Diencephalon (tissue), 1 donor: ENCODE measurements around the gene NKG7. TPM values are rescaled to one million over a fixed set of nuclear protein-coding genes. Genes with fewer than 3 reads are reported as not detected.

Experiments
- total RNA-seq: library from RNA; depleted of rRNA; stranded (reverse); fragments of >200 nt; gene quantifications from one replicate; pipeline ENCODE4 v1.2.3, GENCODE V29; 2014

The NKG7 gene
- 0.46 TPM for total RNA-seq

DNA sequence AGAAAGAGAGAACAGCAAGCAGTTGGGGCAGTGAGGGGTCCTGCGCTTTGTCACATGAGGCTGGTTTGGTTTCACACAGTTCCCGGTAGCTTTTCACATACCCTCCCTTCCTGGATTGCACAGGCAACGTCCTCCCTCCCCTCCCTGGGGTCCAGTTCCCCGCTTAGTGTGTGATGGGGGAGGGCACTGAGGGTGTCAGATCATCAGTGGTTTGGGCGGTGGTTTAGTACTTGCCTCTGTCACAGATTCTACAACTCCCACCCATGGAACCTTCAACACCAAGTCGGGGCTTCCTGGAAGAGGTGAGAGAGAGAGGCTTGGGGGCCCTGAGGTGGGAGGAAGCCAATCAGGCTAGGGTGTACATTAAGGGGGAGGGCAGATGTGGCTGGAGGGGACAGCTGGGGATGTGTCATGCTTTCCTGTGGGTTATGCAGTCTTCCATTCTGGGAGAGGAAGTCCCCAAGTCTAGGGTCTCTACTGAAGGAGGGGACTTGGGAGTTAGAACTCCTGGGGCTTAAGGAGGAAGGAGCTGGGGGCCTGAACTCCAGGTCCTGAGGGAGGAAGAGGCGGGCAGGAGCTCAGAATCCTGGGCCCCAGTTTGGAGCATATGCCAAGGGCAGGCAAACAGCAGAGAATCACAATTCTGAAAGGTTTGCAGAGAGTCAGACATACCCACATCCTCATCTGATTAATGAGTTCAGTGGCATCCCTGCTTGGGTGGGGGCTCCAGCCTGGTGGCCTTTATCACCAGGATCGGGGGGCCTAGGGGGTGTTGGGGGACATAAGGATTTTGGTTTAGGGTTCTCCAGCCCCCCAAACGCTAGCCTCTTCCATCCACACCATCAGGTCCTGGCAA lies at the start of gene NKG7:
Gene NKG7, minus strand, starts transcription at position 6 of the 856 bp plus-strand sequence. CDS start 119 bp downstream, outside the sequence.

DNA sequence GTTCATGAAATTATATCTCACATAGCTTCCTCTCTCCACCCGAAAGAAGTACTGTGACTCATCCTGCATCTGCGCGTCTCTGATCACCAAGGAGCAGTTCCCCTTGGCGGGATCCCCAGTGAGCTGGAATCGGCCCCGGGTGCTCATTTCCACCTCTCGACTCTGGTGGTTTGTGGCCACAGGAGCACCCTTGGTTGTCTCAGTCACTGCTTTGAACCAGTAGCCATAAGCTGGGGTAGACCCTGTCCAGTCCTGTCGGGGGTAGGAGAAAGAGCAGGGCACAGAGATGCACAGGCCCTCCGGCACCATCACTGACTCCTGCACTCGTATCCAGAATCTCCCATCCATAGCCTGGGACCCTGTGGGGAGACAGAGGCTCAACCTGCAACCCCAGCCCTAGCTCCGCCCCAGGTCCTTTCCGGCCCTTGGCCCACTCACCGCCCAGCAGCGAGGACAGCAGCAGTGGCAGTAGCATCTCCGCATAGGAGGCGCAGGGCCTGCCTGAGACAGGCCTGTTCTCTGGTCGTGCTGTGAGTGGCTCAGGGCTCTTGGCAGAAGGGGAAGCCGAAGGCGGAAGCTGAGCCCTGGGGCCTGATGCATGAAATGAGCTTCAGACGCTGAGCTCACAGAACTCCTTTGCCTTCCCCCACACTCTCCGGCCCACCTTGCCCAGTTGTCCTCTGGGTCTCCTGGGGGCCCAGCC lies 44.8 kb upstream of the NKG7 start, which contains the start of gene SIGLEC10:
Gene SIGLEC10, minus strand, starts transcription at position 536 of the 703 bp plus-strand sequence. Its CDS starts 61 bp downstream, at position 475.

DNA sequence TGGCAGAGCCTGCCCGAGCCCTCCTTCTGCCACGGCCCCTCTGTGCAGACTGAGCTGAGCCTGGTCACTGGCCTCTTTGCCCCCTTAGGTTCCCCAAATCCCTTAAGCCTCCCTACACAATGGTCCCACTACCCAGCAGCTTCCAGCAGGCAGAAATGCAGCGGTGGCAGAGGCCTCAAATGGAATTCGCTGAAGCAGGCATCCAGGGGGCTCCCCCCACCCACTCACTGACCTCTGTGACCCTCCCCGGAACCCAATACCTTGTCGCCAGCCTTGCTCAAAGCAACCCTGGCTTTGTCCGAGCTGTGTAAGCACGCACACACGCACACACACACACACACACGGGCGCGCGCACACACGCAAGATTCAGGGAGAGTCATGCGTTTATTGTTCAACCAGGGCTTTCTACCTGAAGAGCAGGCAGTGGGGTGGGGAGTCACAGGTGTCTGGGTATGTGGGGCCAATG lies 15.5 kb upstream of the NKG7 start, which contains the start of gene LIM2:
Gene LIM2, minus strand, starts transcription at position 51 of the 466 bp plus-strand sequence. CDS start 531 bp downstream, outside the sequence.

DNA sequence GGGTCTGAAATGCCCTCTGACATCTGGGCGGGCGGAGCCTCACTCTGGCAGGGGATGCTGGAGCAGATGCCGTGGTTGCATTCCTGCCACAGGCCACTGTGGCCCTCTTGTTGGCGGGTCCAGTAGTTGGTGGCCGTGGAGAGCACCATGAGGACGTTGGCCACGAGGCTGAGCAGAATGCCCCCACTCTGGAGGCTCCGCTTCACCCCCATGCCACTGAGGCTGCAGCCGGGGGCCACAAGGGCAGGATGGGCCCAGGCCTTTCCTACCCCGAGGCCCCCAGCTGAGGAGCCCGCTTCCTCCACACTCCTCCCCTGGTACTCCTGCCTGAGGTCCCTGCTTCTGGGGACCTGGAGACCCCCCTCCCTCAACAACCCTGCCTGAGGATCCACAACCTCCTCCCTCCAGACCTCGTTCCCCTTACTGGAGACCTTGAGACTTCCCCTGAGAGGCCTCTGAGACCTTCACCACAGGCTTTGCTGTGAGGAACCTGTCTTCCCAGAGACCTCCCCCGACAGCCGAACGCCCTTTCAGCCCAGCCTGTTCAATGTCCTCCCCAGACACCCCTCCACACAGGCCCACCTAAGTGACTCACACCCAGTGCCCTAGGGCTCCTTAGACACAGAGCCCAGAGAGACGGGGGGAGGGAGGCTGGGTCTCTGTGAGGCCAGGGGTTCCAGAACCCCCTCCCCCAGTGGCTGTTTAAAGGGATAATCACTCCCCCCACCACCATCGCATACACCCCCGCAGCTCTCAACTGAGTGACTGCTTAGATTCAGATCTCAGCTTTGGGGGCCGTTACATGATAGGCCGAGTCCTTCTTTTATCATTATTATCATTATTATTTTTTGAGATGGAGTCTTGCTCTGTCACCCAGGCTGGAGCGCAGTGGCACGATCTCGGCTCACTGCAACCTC lies 3.8 kb downstream of the NKG7 start, which contains the start of gene CLDND2:
Gene CLDND2, minus strand, starts transcription at position 638 of the 917 bp plus-strand sequence. Its CDS starts 426 bp downstream, at position 212.

GRCh38 chr19:51365965-51366388 lies 6.5 kb downstream of the NKG7 start, which contains the start of gene ETFB:
TSS of gene ETFB (minus strand) at chr19:51366388. CDS start at chr19:51366326, 62 bp downstream.

DNA sequence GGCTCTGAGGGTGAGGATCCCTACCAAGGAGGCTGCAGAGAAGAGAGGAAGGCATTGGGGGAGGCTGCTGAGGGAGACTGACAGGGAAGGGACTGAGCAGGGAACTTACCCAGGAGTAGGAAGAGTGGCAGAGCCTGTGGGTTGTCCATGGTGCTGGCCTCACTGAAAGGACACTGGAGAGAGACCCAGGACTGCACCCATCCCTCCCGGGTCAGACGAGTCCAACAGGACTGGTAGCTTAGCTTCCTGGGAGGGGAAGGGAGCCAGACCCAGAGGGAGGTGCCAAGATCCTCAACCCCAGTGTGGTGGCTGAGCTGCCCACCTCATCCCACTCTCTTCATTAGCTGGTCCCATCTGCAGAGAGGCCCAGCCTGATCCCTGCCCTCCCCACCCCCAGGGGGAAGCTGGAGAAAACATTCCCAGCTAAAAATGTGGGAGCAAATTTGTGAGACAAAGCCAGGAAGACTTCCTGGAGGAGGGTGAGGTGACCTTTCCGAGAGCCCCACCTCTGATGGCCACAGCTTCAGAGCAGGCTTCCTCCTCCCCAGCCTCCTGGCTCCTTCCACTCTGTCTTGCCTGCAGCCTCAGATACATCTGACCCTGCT lies 30.4 kb downstream of the NKG7 start, which contains the start of gene VSIG10L:
Gene VSIG10L, minus strand, starts transcription at position 164 of the 605 bp plus-strand sequence. Its CDS starts 15 bp downstream, at position 149.

Other genes with a start within 250 kb of the NKG7 start
- gene SIGLEC9, start 247.7 kb downstream of the NKG7 start, total RNA-seq: 0.69 TPM
- gene SIGLEC7, start 230.4 kb downstream of the NKG7 start, total RNA-seq: 0.46 TPM
- 0.23 TPM for gene CD33, start 147.6 kb downstream of the NKG7 start, total RNA-seq
- gene SIGLECL1, start 121.6 kb downstream of the NKG7 start, total RNA-seq: not detected
- gene IGLON5, start 61.0 kb downstream of the NKG7 start, total RNA-seq: 9.5 TPM
- 1.6 TPM for gene VSIG10L, start 30.5 kb downstream of the NKG7 start, total RNA-seq
- 54.9 TPM for gene ETFB, start 6.3 kb downstream of the NKG7 start, total RNA-seq
- gene CLDND2, start 3.7 kb downstream of the NKG7 start, total RNA-seq: not detected
- gene LIM2, start 15.3 kb upstream of the NKG7 start, total RNA-seq: not detected
- gene C19orf84, start 17.9 kb upstream of the NKG7 start, total RNA-seq: not detected
- 3.0 TPM for gene SIGLEC10, start 45.0 kb upstream of the NKG7 start, total RNA-seq
- 2.3 TPM for gene SIGLEC8, start 85.8 kb upstream of the NKG7 start, total RNA-seq
- gene CEACAM18, start 105.9 kb upstream of the NKG7 start, total RNA-seq: not detected
- not detected for gene SIGLEC12, start 129.1 kb upstream of the NKG7 start, total RNA-seq
- gene SIGLEC6, start 159.0 kb upstream of the NKG7 start, total RNA-seq: not detected
- 9.9 TPM for gene ZNF175, start 198.6 kb upstream of the NKG7 start, total RNA-seq